Skeletal muscle tissue (tissue), 4 donors: ENCODE measurements around the gene EHD4. TPM values are rescaled to one million over a fixed set of nuclear protein-coding genes. Genes with fewer than 3 reads are reported as not detected.

Experiments
- H3K27ac ChIP-seq: one replicate; pipeline ENCODE4 v1.7.0; 2013; ENCODE audit warnings: mild to moderate bottlenecking, low read depth, low read length, inconsistent platforms
- H3K27me3 ChIP-seq, 3 donors: one replicate each; pipeline ENCODE4 v1.7.0; 2013; ENCODE audit warnings: low read length in 3 of 3; ENCODE audit not compliant: control insufficient read depth in 3 of 3, insufficient read depth in 3 of 3
- H3K36me3 ChIP-seq, 3 donors: one replicate each; pipeline ENCODE4 v1.7.0; 2013; ENCODE audit warnings: low read length in 3 of 3; ENCODE audit not compliant: control insufficient read depth in 3 of 3, insufficient read depth in 3 of 3
- H3K4me1 ChIP-seq, 3 donors: one replicate each; pipeline ENCODE4 v1.7.0; 2013; ENCODE audit warnings: low read length in 3 of 3, mild to moderate bottlenecking in 3 of 3; ENCODE audit not compliant: control insufficient read depth in 3 of 3, insufficient read depth in 3 of 3
- H3K4me3 ChIP-seq, 3 donors: one replicate each; pipeline ENCODE4 v1.7.0; 2013; ENCODE audit warnings: low read length in 3 of 3
- H3K9ac ChIP-seq, 3 donors: one replicate each; pipeline ENCODE4 v1.7.0; 2013; ENCODE audit warnings: low read length in 3 of 3, mild to moderate bottlenecking in 3 of 3, moderate library complexity in 2 of 3, low read depth in 1 of 3
- H3K9me3 ChIP-seq, 3 donors: one replicate each; pipeline ENCODE4 v1.7.0; 2013; ENCODE audit warnings: low read length in 3 of 3; ENCODE audit not compliant: control insufficient read depth in 3 of 3
- total RNA-seq: library from RNA; depleted of rRNA; stranded (reverse); fragments of >200 nt; gene quantifications from one replicate; pipeline ENCODE4 v1.2.3, GENCODE V29; 2014
- donor health status: Osteomylitis.

Gene EHD4
- total RNA-seq, 1 donor from 2014 or later, result 24.0 TPM

- H3K36me3 ChIP-seq, result peaks cover 0 to 4% (median 3%) of the 10 kb centered on the region in 3 donors
- H3K4me1 ChIP-seq, result peaks cover 31 to 37% (median 33%) of the 10 kb centered on the region in 3 donors
- H3K9me3 ChIP-seq, result no peaks in the 10 kb centered on the region
- no peaks in the 10 kb centered on the region for H3K27me3 ChIP-seq
- peak within 1 kb of the TSS; percentile 43 to 69 (median 58) for H3K9ac ChIP-seq
- H3K4me3 ChIP-seq, result peak within 1 kb of the TSS in 1 of 3 donors; percentile 22
- H3K27ac ChIP-seq, result peak within 1 kb of the TSS; percentile 25
Observed at GRCh38 chr15:41893422-41894250, 78.7 kb downstream of the EHD4 start, which contains the start of gene SPTBN5. Gene SPTBN5, minus strand, starts transcription at chr15:41894053. Its CDS starts 556 bp downstream, at chr15:41893497.

- H3K4me3 ChIP-seq, result no peak overlapping the region
- no peaks in the 10 kb centered on the region for H3K9me3 ChIP-seq
- H3K27me3 ChIP-seq, result no peaks in the 10 kb centered on the region
- peaks cover 31 to 37% (median 33%) of the 10 kb centered on the region in 3 donors for H3K4me1 ChIP-seq
- peak overlapping the region; percentile 47 for H3K27ac ChIP-seq
- H3K9ac ChIP-seq, result peak overlapping the region; percentile 43 to 69 (median 58)
- peaks cover 0 to 4% (median 3%) of the 10 kb centered on the region in 3 donors for H3K36me3 ChIP-seq
Observed at GRCh38 chr15:41892621-41893421, 79.5 kb downstream of the EHD4 start.

DNA sequence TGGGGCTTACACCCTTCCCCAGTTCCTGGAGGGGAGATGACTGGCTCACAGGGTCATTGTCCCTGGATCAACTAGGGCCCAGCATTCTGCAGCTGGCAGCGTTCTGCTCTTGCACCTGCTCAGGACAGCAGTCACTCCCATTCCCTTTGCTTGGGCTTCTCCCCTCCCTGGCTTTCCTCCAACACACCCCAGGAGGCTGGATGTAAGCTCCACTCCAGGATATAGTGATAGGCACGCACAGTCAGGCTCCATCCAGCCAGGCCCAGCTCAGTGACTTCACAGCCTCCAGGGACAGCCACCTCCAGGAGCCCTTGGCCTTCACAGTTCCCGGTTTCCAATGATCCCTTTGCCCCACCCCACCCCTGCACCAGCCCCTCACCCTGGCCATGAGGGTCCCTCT, 80.4 kb downstream of the EHD4 start:
- no peak overlapping the region for H3K4me3 ChIP-seq
- peaks cover 31 to 37% (median 33%) of the 10 kb centered on the region in 3 donors for H3K4me1 ChIP-seq
- peak overlapping the region in 1 of 3 donors; percentile 69 for H3K9ac ChIP-seq
- H3K27ac ChIP-seq, result peak overlapping the region; percentile 47
- no peaks in the 10 kb centered on the region for H3K36me3 ChIP-seq
- H3K27me3 ChIP-seq, result no peaks in the 10 kb centered on the region
- H3K9me3 ChIP-seq, result no peaks in the 10 kb centered on the region

DNA sequence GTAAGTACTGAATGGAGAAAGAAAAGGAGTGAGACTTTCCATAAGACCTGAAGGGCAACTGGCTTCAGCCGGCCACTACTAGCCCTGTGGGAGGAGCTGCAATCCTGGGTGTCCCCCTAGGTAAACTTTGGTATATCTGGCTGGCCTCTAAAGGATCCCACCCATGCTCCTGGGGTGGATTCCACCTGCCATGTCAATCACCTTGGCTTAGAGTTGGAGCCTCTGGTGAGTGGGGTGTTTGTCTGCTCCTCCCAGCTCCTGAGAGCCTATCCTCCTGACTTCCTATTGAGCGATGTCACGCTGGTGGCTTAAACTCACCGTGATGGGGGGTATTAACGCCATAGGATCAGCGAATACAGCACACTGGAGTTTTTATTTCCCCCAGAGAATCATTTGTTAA, 81.1 kb downstream of the EHD4 start:
- Histone ChIP-seq H3K36me3 (no peaks in the 10 kb centered on the region), H3K27ac (no peak overlapping the region), H3K9me3 (no peaks in the 10 kb centered on the region), H3K9ac (no peak overlapping the region), H3K4me3 (no peak overlapping the region), H3K4me1 (peaks cover 31 to 37% (median 33%) of the 10 kb centered on the region in 3 donors), H3K27me3 (no peaks in the 10 kb centered on the region)

GRCh38 chr15:41890050-41890690, 82.2 kb downstream of the EHD4 start:
- H3K27me3 ChIP-seq, result no peaks in the 10 kb centered on the region
- no peak overlapping the region for H3K9ac ChIP-seq
- H3K4me3 ChIP-seq, result no peak overlapping the region
- no peaks in the 10 kb centered on the region for H3K36me3 ChIP-seq
- no peaks in the 10 kb centered on the region for H3K9me3 ChIP-seq
- no peak overlapping the region for H3K27ac ChIP-seq
- H3K4me1 ChIP-seq, result peaks cover 30 to 35% (median 31%) of the 10 kb centered on the region in 3 donors

- Histone ChIP-seq H3K4me1 (peaks cover 18 to 21% (median 19%) of the 10 kb centered on the region in 3 donors), H3K4me3 (no peak overlapping the region), H3K9ac (no peak overlapping the region), H3K27ac (no peak overlapping the region), H3K27me3 (no peaks in the 10 kb centered on the region), H3K9me3 (no peaks in the 10 kb centered on the region), H3K36me3 (no peaks in the 10 kb centered on the region)
Observed at GRCh38 chr15:41888662-41889253, 83.6 kb downstream of the EHD4 start.

DNA sequence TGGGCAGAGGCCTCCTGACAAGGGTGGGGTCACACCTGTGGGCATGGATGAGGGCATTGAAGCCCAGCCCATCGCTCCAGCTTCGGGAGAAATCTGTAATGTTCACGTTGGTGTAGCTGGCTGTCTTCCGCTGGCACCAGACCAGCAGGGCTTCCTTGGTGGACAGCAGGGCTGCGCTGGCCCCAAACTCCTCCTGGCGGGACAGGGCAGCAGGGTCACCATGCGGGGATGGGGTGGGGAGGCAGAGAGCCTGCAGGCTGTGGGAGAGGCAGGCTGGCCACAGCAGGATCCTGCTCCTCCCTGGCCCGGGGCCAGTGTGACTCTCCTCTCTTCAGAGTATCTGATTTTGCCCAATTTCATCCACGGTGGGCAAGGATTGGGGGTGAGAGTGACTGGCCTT, 84.5 kb downstream of the EHD4 start:
- H3K36me3 ChIP-seq, result no peaks in the 10 kb centered on the region
- H3K4me1 ChIP-seq, result peaks cover 12 to 19% (median 17%) of the 10 kb centered on the region in 3 donors
- no peak overlapping the region for H3K9ac ChIP-seq
- no peak overlapping the region for H3K27ac ChIP-seq
- H3K4me3 ChIP-seq, result no peak overlapping the region
- H3K9me3 ChIP-seq, result no peaks in the 10 kb centered on the region
- H3K27me3 ChIP-seq, result no peaks in the 10 kb centered on the region

GRCh38 chr15:41887161-41887560, 85.2 kb downstream of the EHD4 start:
- no peaks in the 10 kb centered on the region for H3K9me3 ChIP-seq
- H3K9ac ChIP-seq, result no peak overlapping the region
- no peaks in the 10 kb centered on the region for H3K36me3 ChIP-seq
- H3K27me3 ChIP-seq, result no peaks in the 10 kb centered on the region
- no peak overlapping the region for H3K4me3 ChIP-seq
- peaks cover 6 to 19% (median 13%) of the 10 kb centered on the region in 3 donors for H3K4me1 ChIP-seq
- no peak overlapping the region for H3K27ac ChIP-seq

DNA sequence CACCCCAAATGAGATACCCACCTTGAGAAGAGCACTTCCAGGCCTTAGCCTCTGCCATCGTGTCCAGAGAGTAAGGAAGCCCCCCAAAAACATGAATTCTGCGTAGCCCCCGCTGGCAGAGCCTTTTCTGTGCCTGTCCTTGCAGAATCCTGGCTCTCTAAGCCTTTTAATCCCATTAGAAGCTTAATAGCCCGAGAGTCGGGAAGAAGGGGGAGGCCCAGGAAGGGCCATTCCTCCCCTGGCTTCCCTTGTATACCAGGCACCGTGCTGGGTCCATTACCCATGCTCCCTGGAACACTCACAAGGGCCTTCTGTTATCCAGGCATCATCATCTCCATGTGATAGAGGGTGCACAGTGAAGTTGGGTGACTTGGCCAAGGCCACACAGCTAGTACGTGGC, 85.6 kb downstream of the EHD4 start:
- Histone ChIP-seq H3K9ac (no peak overlapping the region), H3K27me3 (no peaks in the 10 kb centered on the region), H3K4me1 (peaks cover 3 to 17% (median 9%) of the 10 kb centered on the region in 3 donors), H3K4me3 (no peak overlapping the region), H3K27ac (no peak overlapping the region), H3K36me3 (no peaks in the 10 kb centered on the region), H3K9me3 (no peaks in the 10 kb centered on the region)
